GM12891 (cell line): Measurements from ENCODE around the gene KHK.

Experiments
- POLR2A ChIP-seq: IDR thresholded peaks from 2 replicates; pipeline ENCODE4 v1.6.1; 2011; ENCODE audit warnings: low read depth, low read length, control low read depth
- POLR2AphosphoS5 ChIP-seq: IDR thresholded peaks from 2 replicates; pipeline ENCODE4 v1.6.1; 2011; ENCODE audit warnings: low read depth, low read length, control low read depth
- POU2F2 ChIP-seq: IDR thresholded peaks from 2 replicates; pipeline ENCODE4 v1.6.1; 2011; ENCODE audit warnings: low read depth, mild to moderate bottlenecking, control low read depth, low read length, moderate library complexity
- TAF1 ChIP-seq: IDR thresholded peaks from 2 replicates; pipeline ENCODE4 v1.6.1; 2011; ENCODE audit warnings: low read depth, low read length, control low read depth

- TF ChIP-seq POLR2AphosphoS5 (no peak), POLR2A (no peak), POU2F2 (no peak), TAF1 (no peak)
Measured at GRCh38 chr2:27126252-27126710, 39.7 kb downstream of the KHK start.
